Testis (tissue), 2 donors: ENCODE data around the gene TMEM42.

ENCODE experiments used
- POLR2A ChIP-seq: fragments of 450-650 bp; IDR thresholded peaks from one replicate; pipeline ENCODE4 v1.6.1; 2017; ENCODE audit warnings: antibody characterized with exemption, mild to moderate bottlenecking, moderate library complexity
- TF ChIP-seq, protein P1 (sequence below), 3 experiments: fragments of 450-650 bp in 2 of 3; fragments of 200-600 bp in 1 of 3; sonication (generic) in 1 of 3; IDR thresholded peaks; one replicate each; pipeline ENCODE4 v1.5.1; 2016 to 2019; ENCODE audit warnings: antibody characterized with exemption in 3 of 3, mild to moderate bottlenecking in 2 of 3, moderate library complexity in 1 of 3

DNA sequence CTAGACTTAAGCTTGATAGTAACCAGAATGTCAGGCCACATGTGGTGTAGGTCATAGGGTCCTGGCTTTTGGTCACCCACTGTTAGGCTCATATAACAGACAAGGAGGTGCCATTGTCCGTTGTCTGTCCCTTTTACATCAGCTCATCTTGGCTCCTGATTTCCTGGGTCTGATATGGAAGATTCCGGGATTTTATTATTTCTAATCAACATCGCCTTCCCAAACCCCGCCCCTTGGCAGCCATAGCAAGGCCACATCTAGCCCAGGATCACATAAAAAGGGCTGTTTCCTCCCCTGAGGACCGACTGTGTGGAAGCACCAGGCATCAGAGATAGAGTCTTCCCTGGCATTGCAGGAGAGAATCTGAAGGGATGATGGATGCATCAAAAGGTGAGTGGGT, 12.6 kb downstream of the TMEM42 start, which contains the start of gene TGM4:
- TF ChIP-seq, protein P1, sequence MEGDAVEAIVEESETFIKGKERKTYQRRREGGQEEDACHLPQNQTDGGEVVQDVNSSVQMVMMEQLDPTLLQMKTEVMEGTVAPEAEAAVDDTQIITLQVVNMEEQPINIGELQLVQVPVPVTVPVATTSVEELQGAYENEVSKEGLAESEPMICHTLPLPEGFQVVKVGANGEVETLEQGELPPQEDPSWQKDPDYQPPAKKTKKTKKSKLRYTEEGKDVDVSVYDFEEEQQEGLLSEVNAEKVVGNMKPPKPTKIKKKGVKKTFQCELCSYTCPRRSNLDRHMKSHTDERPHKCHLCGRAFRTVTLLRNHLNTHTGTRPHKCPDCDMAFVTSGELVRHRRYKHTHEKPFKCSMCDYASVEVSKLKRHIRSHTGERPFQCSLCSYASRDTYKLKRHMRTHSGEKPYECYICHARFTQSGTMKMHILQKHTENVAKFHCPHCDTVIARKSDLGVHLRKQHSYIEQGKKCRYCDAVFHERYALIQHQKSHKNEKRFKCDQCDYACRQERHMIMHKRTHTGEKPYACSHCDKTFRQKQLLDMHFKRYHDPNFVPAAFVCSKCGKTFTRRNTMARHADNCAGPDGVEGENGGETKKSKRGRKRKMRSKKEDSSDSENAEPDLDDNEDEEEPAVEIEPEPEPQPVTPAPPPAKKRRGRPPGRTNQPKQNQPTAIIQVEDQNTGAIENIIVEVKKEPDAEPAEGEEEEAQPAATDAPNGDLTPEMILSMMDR (IDR thresholded peaks at IDR 0.05), result no peak
- no peak for TF ChIP-seq POLR2A
